ENCODE measurements around the gene ZBTB8B. TPM values are rescaled to one million over a fixed set of nuclear protein-coding genes. Genes with fewer than 3 reads are reported as not detected.
A peak's percentile ranks its signal among the peaks of the same experiment; 100 is the strongest.
"Not testable (repeated sequence)": the region's sequence is repeated elsewhere in the genome, so short reads cannot be mapped to it uniquely, and the experiment has no call there.

ZBTB8B gene
- total RNA-seq, 1 experiment from 2014 or later = not detected

- TF ChIP-seq, protein P1, sequence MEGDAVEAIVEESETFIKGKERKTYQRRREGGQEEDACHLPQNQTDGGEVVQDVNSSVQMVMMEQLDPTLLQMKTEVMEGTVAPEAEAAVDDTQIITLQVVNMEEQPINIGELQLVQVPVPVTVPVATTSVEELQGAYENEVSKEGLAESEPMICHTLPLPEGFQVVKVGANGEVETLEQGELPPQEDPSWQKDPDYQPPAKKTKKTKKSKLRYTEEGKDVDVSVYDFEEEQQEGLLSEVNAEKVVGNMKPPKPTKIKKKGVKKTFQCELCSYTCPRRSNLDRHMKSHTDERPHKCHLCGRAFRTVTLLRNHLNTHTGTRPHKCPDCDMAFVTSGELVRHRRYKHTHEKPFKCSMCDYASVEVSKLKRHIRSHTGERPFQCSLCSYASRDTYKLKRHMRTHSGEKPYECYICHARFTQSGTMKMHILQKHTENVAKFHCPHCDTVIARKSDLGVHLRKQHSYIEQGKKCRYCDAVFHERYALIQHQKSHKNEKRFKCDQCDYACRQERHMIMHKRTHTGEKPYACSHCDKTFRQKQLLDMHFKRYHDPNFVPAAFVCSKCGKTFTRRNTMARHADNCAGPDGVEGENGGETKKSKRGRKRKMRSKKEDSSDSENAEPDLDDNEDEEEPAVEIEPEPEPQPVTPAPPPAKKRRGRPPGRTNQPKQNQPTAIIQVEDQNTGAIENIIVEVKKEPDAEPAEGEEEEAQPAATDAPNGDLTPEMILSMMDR (IDR thresholded peaks at IDR 0.05; ENCODE audit: unreplicated experiment) = no peak
- ChIA-PET CTCF (interaction anchor here (0.6 to 2.4 kb wide), 11 partner anchors 10 to 428 kb away, joined by 3 to 8 read pairs (median 4); no protein-coding TSS in a partner anchor), POLR2A (interaction anchor here (1.6 kb wide), 1 partner anchor 204 kb away, joined by 5 read pairs; the partner anchor contains the start of gene RBBP4)
- Mint-ChIP-seq H3K4me3 (ENCODE audit: unreplicated experiment) (peak overlapping the region; percentile 60), H3K4me1 (ENCODE audit: insufficient read depth, unreplicated experiment) (peaks cover 9% of the 10 kb centered on the region), H3K27ac (ENCODE audit: low read depth, unreplicated experiment) (peak overlapping the region; percentile 75), H3K27me3 (ENCODE audit: insufficient read depth, unreplicated experiment) (peaks cover 20% of the 10 kb centered on the region), H3K9me3 (ENCODE audit: unreplicated experiment) (no peaks in the 10 kb centered on the region), H3K36me3 (ENCODE audit: insufficient read depth, unreplicated experiment) (no peaks in the 10 kb centered on the region)
- BruUV-seq (replicated peaks) = no TSS peak
- intact Hi-C loops (cut with micrococcal nuclease) = loop anchor here (1.0 kb wide), 4 partner anchors 46 to 425 kb away; partner anchors contain the start of gene ZBTB8OS
- DNase-seq (ENCODE audit: unreplicated experiment) = peak; percentile 52
Observed at GRCh38 chr1:32447469-32448185, 17.2 kb upstream of the ZBTB8B start.

GRCh38 chr1:32448186-32448772 is 16.6 kb upstream of the ZBTB8B start:
- H3K27ac Mint-ChIP-seq (ENCODE audit: low read depth, unreplicated experiment) = peak overlapping the region; percentile 75
- ChIA-PET CTCF (interaction anchor here (0.6 to 2.4 kb wide), 15 partner anchors 9 to 428 kb away, joined by 3 to 8 read pairs (median 4); no protein-coding TSS in a partner anchor), POLR2A (interaction anchor here (1.0 to 1.6 kb wide), 2 partner anchors 201 to 203 kb away, joined by 3 to 5 read pairs; partner anchors contain the start of gene RBBP4)
- H3K4me1 Mint-ChIP-seq (ENCODE audit: insufficient read depth, unreplicated experiment); H3K36me3 Mint-ChIP-seq (ENCODE audit: insufficient read depth, unreplicated experiment); H3K9me3 Mint-ChIP-seq (ENCODE audit: unreplicated experiment); BruUV-seq (replicated peaks): not testable (repeated sequence)
- TF ChIP-seq, protein P1 (IDR thresholded peaks at IDR 0.05; ENCODE audit: unreplicated experiment) = peak; percentile 91
- DNase-seq (ENCODE audit: unreplicated experiment) = peak; percentile 85
- H3K4me3 Mint-ChIP-seq (ENCODE audit: unreplicated experiment) = peak overlapping the region; percentile 60
- intact Hi-C loops (cut with micrococcal nuclease) = loop anchor here (1.0 kb wide), 4 partner anchors 47 to 424 kb away; partner anchors contain the start of gene ZBTB8OS
- peaks cover 19% of the 10 kb centered on the region for H3K27me3 Mint-ChIP-seq (ENCODE audit: insufficient read depth, unreplicated experiment)

- H3K4me3 Mint-ChIP-seq (ENCODE audit: unreplicated experiment) = no peak overlapping the region
- ChIA-PET POLR2A (interaction anchor here (1.0 to 1.6 kb wide), 2 partner anchors 201 to 202 kb away, joined by 3 to 5 read pairs; partner anchors contain the start of gene RBBP4), CTCF (interaction anchor here (0.5 to 2.4 kb wide), 14 partner anchors 9 to 1009 kb away, joined by 3 to 8 read pairs (median 3); no protein-coding TSS in a partner anchor)
- TF ChIP-seq, protein P1 (IDR thresholded peaks at IDR 0.05; ENCODE audit: unreplicated experiment) = peak; percentile 28
- no TSS peak for BruUV-seq (replicated peaks)
- peak; percentile 69 for DNase-seq (ENCODE audit: unreplicated experiment)
- no peaks in the 10 kb centered on the region for H3K9me3 Mint-ChIP-seq (ENCODE audit: unreplicated experiment)
- H3K27me3 Mint-ChIP-seq (ENCODE audit: insufficient read depth, unreplicated experiment) = peaks cover 13% of the 10 kb centered on the region
- intact Hi-C loops (cut with micrococcal nuclease) = loop anchor here (1.0 kb wide), 4 partner anchors 48 to 423 kb away; partner anchors contain the start of gene ZBTB8OS
- no peak overlapping the region for H3K27ac Mint-ChIP-seq (ENCODE audit: low read depth, unreplicated experiment)
- H3K4me1 Mint-ChIP-seq (ENCODE audit: insufficient read depth, unreplicated experiment) = peaks cover 9% of the 10 kb centered on the region
- H3K36me3 Mint-ChIP-seq (ENCODE audit: insufficient read depth, unreplicated experiment) = no peaks in the 10 kb centered on the region
Observed at GRCh38 chr1:32448773-32449456, 16.0 kb upstream of the ZBTB8B start.

Measured in MCF 10A (cell line).